ENCODE data around the gene RORB.
A peak's percentile ranks its signal among the peaks of the same experiment; 100 is the strongest.

RORB gene

GRCh38 chr9:74487395-74487794 is 9.7 kb upstream of the RORB start:
- DNase-seq (ENCODE audit: low spot score) = no peak
- TF ChIP-seq CTCF (IDR thresholded peaks at IDR 0.05; ENCODE audit: extremely low read depth, missing control alignments) = no peak

GRCh38 chr9:74493512-74493911 is 3.6 kb upstream of the RORB start:
- no peak for TF ChIP-seq CTCF (IDR thresholded peaks at IDR 0.05; ENCODE audit: extremely low read depth, missing control alignments)
- DNase-seq (ENCODE audit: low spot score) = no peak

GRCh38 chr9:74494490-74494889 is 2.6 kb upstream of the RORB start:
- no peak for DNase-seq (ENCODE audit: low spot score)
- no peak for TF ChIP-seq CTCF (IDR thresholded peaks at IDR 0.05; ENCODE audit: extremely low read depth, missing control alignments)

- peak; percentile 6 for DNase-seq (ENCODE audit: low spot score)
- TF ChIP-seq CTCF (IDR thresholded peaks at IDR 0.05; ENCODE audit: extremely low read depth, missing control alignments) = no peak
These were observed 729 bp upstream of the RORB start for GRCh38 chr9:74496406-74496805.

GRCh38 chr9:74497748-74498620 is 849 bp downstream of the RORB start:
- TF ChIP-seq CTCF (IDR thresholded peaks at IDR 0.05; ENCODE audit: extremely low read depth, missing control alignments) = no peak
- DNase-seq (ENCODE audit: low spot score) = peak; percentile 45

- no peak for DNase-seq (ENCODE audit: low spot score)
- TF ChIP-seq CTCF (IDR thresholded peaks at IDR 0.05; ENCODE audit: extremely low read depth, missing control alignments) = no peak
These were observed 1.5 kb downstream of the RORB start for GRCh38 chr9:74498621-74499095.

- peak; percentile 21 for DNase-seq (ENCODE audit: low spot score)
- TF ChIP-seq CTCF (IDR thresholded peaks at IDR 0.05; ENCODE audit: extremely low read depth, missing control alignments) = no peak
These were observed 2.0 kb downstream of the RORB start for GRCh38 chr9:74499111-74499601.

All from GM20000 (cell line).